HFFc6 (cell line): ENCODE data around the gene PIK3C2A. TPM values are rescaled to one million over a fixed set of nuclear protein-coding genes. Genes with fewer than 3 reads are reported as not detected.
"Not testable (repeated sequence)": the region's sequence is repeated elsewhere in the genome, so short reads cannot be mapped to it uniquely, and the experiment has no call there.

ENCODE experiments used
- DNase-seq: peaks from one replicate; pipeline ENCODE4 v3.0.0-alpha.2; 2018
- H3K27ac Mint-ChIP-seq: 2 replicates; pipeline ENCODE4 v1.8.0; 2020; ENCODE audit warnings: mild to moderate bottlenecking, mixed read lengths
- H3K27me3 Mint-ChIP-seq: 2 replicates; pipeline ENCODE4 v1.8.0; 2021; ENCODE audit warnings: mild to moderate bottlenecking, moderate library complexity, mixed read lengths; ENCODE audit not compliant: insufficient read depth
- H3K36me3 Mint-ChIP-seq: 2 replicates; pipeline ENCODE4 v1.8.0; 2021; ENCODE audit warnings: low read depth, mixed read lengths
- H3K4me1 Mint-ChIP-seq: 2 replicates; pipeline ENCODE4 v1.8.0; 2020; ENCODE audit warnings: low read depth, mixed read lengths
- H3K4me3 Mint-ChIP-seq: 2 replicates; pipeline ENCODE4 v1.8.0; 2020; ENCODE audit warnings: mild to moderate bottlenecking, moderate library complexity, mixed read lengths
- H3K9me3 Mint-ChIP-seq: 2 replicates; pipeline ENCODE4 v1.8.0; 2020; ENCODE audit warnings: mild to moderate bottlenecking, mixed read lengths
- total RNA-seq, 6 experiments: library from RNA; stranded (reverse); fragmentation: NEBNext Ultra II Directional; extraction: Animal tissue kit (Norgen Biotek cat#: 25700); gene quantifications; 2 replicates in 1 of 6; 3 replicates in 5 of 6; pipeline ENCODE4 v1.2.3, GENCODE V29; 2021
- TF ChIP-seq, protein P1 (sequence below): fragments of 200-600 bp; sonication (generic); IDR thresholded peaks from 2 replicates; pipeline ENCODE4 v1.5.0; 2021; ENCODE audit warnings: antibody characterized with exemption, mild to moderate bottlenecking

PIK3C2A gene
- total RNA-seq, 6 experiments from 2014 or later = 52.7 to 60.7 (median 57.6) TPM

DNA sequence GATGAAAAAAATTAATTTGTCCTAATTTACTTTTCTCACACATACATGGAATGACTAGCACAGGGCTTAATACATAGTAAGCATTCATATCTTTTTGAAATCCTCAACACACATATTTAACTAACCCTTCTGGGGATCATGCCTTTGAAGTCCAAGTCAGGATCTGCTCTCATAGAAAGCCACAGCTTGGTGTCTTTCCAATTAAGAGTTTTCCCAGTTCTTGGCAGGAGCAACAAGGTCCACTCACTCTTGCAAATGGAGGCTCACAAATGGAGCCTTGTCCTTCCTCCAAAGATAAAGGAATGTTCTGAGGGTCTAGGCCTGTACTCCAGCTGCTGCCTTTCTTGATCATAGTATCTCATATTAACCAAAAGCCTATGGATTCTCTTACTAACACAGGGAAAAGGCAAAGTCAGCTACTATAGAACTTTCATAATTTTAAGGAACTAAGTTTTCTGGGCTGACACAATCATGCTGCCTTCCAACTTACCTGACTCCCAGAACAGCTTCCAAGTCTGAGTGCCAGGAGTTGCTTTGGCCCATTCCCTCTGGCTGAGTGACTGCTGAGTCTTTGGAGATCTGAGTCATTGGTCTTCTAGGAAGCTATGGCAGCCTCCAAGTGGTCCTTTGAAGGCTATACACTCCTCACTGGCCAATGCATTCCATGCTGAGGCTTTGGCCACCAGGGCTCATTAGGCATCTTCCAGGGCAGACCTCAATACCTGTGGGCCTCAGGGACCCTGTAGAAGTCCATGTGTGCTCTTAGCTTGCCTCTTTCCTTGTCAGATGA lies 43.0 kb upstream of the PIK3C2A start:
- TF ChIP-seq, protein P1, sequence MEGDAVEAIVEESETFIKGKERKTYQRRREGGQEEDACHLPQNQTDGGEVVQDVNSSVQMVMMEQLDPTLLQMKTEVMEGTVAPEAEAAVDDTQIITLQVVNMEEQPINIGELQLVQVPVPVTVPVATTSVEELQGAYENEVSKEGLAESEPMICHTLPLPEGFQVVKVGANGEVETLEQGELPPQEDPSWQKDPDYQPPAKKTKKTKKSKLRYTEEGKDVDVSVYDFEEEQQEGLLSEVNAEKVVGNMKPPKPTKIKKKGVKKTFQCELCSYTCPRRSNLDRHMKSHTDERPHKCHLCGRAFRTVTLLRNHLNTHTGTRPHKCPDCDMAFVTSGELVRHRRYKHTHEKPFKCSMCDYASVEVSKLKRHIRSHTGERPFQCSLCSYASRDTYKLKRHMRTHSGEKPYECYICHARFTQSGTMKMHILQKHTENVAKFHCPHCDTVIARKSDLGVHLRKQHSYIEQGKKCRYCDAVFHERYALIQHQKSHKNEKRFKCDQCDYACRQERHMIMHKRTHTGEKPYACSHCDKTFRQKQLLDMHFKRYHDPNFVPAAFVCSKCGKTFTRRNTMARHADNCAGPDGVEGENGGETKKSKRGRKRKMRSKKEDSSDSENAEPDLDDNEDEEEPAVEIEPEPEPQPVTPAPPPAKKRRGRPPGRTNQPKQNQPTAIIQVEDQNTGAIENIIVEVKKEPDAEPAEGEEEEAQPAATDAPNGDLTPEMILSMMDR = no peak
- DNase-seq = no peak
- peaks cover 4% of the 10 kb centered on the region; the same call in 1 of the 2 replicates for H3K36me3 Mint-ChIP-seq
- H3K9me3 Mint-ChIP-seq = peaks cover 4% of the 10 kb centered on the region
- H3K4me1 Mint-ChIP-seq = peaks cover 8% of the 10 kb centered on the region
- no peak overlapping the region for H3K4me3 Mint-ChIP-seq
- H3K27ac Mint-ChIP-seq = no peak overlapping the region
- H3K27me3 Mint-ChIP-seq = peaks cover 3% of the 10 kb centered on the region; the same call in 1 of the 2 replicates

DNA sequence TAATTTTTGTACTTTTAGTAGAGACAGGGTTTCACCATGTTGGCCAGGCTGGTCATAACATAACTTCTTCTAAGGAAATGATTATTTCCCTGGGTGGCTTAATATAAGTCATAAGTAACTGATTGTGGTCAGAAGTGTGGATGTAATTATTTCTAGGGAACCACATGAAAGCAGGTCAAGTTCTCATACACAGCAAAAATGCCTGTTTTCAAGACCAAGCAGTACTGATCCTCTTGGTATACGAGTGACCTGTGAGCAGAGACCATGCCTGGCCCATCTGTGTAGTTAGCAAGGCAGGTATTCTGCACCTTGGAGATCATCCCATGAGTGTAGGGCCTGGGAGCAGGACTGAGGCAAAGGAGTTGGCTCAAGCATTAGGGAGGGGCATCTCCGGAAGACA lies 36.3 kb upstream of the PIK3C2A start:
- H3K4me1 Mint-ChIP-seq = no peaks in the 10 kb centered on the region
- no peaks in the 10 kb centered on the region for H3K36me3 Mint-ChIP-seq
- no peaks in the 10 kb centered on the region for H3K9me3 Mint-ChIP-seq
- no peak overlapping the region for H3K4me3 Mint-ChIP-seq
- TF ChIP-seq, protein P1 = no peak
- no peak overlapping the region for H3K27ac Mint-ChIP-seq
- no peak for DNase-seq
- peaks cover 4% of the 10 kb centered on the region for H3K27me3 Mint-ChIP-seq

DNA sequence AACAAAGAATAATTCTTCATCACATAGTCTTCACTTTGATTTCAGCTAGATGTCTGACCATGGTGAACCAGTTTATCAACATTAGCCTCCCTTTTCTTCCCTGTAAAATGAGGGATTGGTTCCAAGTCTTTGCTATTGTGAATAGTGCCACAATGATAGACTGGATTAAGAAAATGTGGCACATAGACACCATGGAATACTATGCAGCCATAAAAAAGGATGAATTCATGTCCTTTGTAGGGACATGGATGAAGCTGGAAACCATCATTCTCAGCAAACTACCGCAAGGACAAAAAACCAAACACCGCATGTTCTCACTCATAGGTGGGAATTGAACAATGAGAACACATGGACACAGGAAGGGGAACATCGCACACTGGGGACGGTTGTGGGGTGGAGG lies 35.2 kb upstream of the PIK3C2A start:
- not testable (repeated sequence) for DNase-seq, H3K9me3 Mint-ChIP-seq, H3K27me3 Mint-ChIP-seq, H3K27ac Mint-ChIP-seq, H3K4me1 Mint-ChIP-seq, H3K4me3 Mint-ChIP-seq, H3K36me3 Mint-ChIP-seq

DNA sequence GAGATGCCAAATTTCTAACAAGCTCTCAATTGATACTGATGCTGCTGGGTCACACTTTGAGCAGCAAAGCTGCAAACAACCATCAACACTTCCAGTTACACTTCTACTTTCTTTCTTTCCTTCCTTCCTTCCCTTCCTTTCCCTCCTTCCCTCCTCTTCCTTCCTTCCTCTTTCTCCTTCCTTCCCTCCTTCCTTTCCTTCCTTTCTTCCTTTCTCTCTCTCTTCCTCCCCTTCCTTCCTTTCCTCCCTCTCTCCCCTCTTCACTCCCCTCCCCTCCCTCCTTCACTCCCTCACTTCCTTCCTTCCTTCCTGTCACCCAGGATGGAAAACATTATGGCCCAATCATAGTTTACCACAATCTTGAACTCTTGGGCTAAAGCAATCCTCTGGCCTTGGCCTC lies 33.0 kb upstream of the PIK3C2A start:
- Mint-ChIP-seq H3K27ac (no peak overlapping the region), H3K4me1 (no peaks in the 10 kb centered on the region), H3K36me3 (no peaks in the 10 kb centered on the region), H3K9me3 (no peaks in the 10 kb centered on the region), H3K27me3 (peaks cover 4% of the 10 kb centered on the region), H3K4me3 (no peak overlapping the region)
- TF ChIP-seq, protein P1 = no peak
- DNase-seq = no peak

DNA sequence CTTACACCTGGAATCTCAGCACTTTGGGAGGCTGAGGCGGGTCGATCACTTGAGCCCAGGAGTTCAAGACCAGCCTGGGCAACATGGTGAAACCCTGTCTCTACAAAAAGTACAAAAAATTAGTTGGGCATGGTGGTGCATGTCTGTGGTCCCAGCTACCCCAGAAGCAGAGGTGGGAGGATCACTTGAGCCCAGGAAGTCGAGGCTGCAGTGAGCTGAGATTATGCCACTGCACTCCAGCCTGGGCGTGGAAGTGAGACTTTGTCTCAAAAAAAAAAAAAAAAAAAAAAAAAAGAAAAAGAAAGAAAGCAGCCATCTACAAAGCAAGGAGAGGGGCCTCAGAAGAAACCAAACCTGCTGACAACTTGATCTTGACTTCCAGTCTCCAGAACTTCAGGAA lies 32.1 kb upstream of the PIK3C2A start:
- not testable (repeated sequence) for DNase-seq, H3K27me3 Mint-ChIP-seq, H3K4me3 Mint-ChIP-seq, H3K27ac Mint-ChIP-seq, H3K36me3 Mint-ChIP-seq, H3K9me3 Mint-ChIP-seq, H3K4me1 Mint-ChIP-seq

DNA sequence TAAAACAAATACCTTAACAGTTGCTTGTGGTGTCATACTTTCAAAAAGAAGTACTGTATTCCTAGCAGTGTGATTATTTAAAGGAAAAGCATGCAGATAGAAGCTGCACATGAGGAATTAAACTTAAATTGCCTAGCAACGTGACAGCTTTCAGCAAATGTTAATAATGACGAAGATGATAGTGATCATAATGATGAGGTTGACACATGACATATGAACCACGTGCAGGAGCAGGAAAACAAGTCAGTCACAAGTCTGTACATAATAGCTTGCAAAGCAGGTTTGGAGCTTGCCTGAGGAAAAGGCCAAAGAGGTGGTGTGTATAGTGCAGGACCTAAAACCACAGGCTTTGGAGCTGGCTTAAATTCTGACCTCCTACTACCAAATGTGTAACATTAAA lies 30.6 kb upstream of the PIK3C2A start:
- Mint-ChIP-seq H3K4me1 (no peaks in the 10 kb centered on the region), H3K36me3 (no peaks in the 10 kb centered on the region), H3K9me3 (no peaks in the 10 kb centered on the region), H3K27ac (no peak overlapping the region), H3K4me3 (no peak overlapping the region), H3K27me3 (peaks cover 4% of the 10 kb centered on the region)
- DNase-seq = no peak
- TF ChIP-seq, protein P1 = no peak
